Bronchus fibroblast of lung (primary cell): Measurements from ENCODE around the gene ST6GALNAC1. TPM values are rescaled to one million over a fixed set of nuclear protein-coding genes. Genes with fewer than 3 reads are reported as not detected.

Experiments used
- total RNA-seq: library from RNA; depleted of rRNA; stranded (reverse); fragments of >200 nt; gene quantifications from 2 replicates; pipeline ENCODE4 v1.2.3, GENCODE V29; 2015

ST6GALNAC1 gene
- total RNA-seq, result not detected in 2 replicates

GRCh38 chr17:76643553-76644148 lies at the start of gene ST6GALNAC1:
TSS of gene ST6GALNAC1 (minus strand) at chr17:76643757. CDS start at chr17:76643638, 119 bp downstream.

GRCh38 chr17:76585649-76586593 lies 57.6 kb downstream of the ST6GALNAC1 start, which contains the start of gene ST6GALNAC2:
TSS of gene ST6GALNAC2 (minus strand) at chr17:76585860. CDS start at chr17:76585808, 52 bp downstream.

Other genes starting within 250 kb of the ST6GALNAC1 start
- gene UBE2O, start 190.6 kb downstream of the ST6GALNAC1 start, total RNA-seq, result 9.9 and 13.1 TPM in 2 replicates
- not detected in 2 replicates for gene AANAT, start 176.2 kb downstream of the ST6GALNAC1 start, total RNA-seq
- gene RHBDF2, start 142.3 kb downstream of the ST6GALNAC1 start, total RNA-seq, result 12.1 and 12.8 TPM in 2 replicates
- gene CYGB, start 106.0 kb downstream of the ST6GALNAC1 start, total RNA-seq, result 15.8 and 16.1 TPM in 2 replicates
- gene PRCD, start 103.7 kb downstream of the ST6GALNAC1 start, total RNA-seq, result 1.2 and 2.2 TPM in 2 replicates
- 0.67 and 1.8 TPM in 2 replicates for gene ST6GALNAC2, start 57.9 kb downstream of the ST6GALNAC1 start, total RNA-seq
- 111 and 131 TPM in 2 replicates for gene MXRA7, start 67.2 kb upstream of the ST6GALNAC1 start, total RNA-seq
- 18.8 and 23.3 TPM in 2 replicates for gene JMJD6, start 82.8 kb upstream of the ST6GALNAC1 start, total RNA-seq
- gene METTL23, start 83.1 kb upstream of the ST6GALNAC1 start, total RNA-seq, result 35.0 and 35.7 TPM in 2 replicates
- 284 and 285 TPM in 2 replicates for gene SRSF2, start 93.6 kb upstream of the ST6GALNAC1 start, total RNA-seq
- gene MFSD11, start 94.4 kb upstream of the ST6GALNAC1 start, total RNA-seq, result 13.1 and 17.8 TPM in 2 replicates
- gene MGAT5B, start 224.6 kb upstream of the ST6GALNAC1 start, total RNA-seq, result 0.50 and 1.2 TPM in 2 replicates